Measurements from ENCODE around the gene TMEM115. TPM values are rescaled to one million over a fixed set of nuclear protein-coding genes. Genes with fewer than 3 reads are reported as not detected.

TMEM115 gene
- total RNA-seq, 1 donor from 2014 or later: 29.6 TPM

DNA sequence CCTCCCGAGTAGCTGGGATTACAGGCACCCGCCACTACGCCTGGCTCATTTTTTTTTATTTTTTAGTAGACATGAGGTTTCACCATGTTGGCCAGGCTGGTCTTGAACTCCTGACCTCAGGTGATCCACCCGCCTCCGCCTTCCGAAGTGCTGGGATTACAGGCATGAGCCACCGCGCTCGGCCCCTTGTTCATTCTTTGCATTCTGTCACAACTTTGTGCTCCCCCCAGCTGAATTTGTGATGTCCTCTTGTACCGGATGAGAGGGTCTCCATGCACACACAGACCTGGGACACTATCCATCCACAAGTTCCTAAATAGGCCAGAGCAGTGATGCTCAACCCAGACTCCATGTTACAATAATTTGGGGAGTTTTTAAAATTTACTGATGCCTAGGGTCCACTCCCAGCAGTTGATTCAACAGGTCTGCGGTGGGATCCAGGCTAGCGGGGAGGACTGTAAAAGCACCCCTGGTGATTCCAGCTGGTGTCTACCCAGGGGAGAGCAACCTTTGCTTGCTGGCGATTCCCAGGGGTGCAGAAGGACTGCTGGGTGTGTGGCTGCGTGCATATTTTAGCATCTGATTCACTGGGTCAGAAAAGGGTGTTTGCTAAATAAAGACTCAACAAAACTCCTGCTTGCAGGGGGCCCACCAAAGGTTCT lies 19.7 kb downstream of the TMEM115 start:
- intact Hi-C loops (cut with DNase I): no loop called here
- no peak for DNase-seq (ENCODE audit: low spot score)
- no peak for ATAC-seq

DNA sequence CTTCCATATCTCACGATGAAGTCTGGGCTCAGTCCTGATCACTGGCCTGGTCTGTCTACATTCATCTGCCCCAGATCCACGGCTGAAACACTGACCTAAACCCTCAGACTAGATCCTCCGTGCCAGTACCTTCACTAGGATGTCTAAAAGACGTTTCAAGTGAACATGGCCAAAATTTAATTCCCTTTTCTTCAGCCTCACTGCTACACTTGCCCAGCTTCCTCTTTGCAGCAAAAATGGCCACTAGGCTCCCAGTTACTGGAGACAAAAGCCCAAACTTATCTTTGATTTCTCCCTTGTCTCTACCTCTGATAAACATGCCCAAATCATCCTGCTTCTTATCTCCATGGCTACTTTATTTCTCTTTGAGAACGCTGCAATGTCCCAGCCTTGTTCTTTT lies 20.4 kb downstream of the TMEM115 start:
- ATAC-seq: no peak
- intact Hi-C loops (cut with DNase I): no loop called here

DNA sequence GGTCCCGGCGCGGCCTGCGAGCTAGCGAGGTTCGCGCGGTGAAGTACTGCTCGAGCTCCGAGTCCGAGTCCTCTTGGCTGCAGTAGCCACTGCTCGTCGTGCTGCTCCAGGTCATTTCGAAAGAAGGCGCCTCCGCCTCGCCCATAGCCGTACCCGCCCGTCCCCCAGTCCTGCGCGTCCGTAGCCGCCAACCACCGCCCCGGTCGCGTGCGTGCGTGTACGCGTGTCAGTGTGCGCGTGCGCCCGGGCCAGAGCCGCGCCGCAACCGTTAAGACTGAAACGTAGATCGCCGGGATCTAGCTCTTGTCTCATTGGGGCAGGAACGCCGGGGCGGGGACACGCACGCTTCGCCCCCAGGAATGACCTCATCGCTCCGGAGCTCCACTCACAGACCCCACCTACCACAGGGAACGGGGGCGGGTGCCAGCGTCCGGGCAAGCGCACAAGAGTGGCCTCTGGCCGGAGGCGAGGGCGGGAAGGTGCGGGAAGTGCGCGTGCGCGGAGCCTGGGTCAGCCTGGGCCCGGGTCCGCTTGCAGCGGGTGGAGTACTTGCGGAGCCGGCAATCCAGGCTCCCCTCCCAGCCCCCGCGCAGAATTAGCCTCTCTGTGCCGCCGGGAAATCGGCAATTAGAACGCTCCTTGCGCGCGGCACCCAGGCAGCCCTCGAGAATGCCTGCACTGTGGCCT lies 22.0 kb downstream of the TMEM115 start:
- ATAC-seq: peak; percentile 92
- intact Hi-C loops (cut with DNase I): no loop called here
- peak; percentile 100 for DNase-seq (ENCODE audit: low spot score)

More for the DNA sequence above, 20.4 kb downstream of the TMEM115 start:
- no peak for DNase-seq (ENCODE audit: low spot score)

DNA sequence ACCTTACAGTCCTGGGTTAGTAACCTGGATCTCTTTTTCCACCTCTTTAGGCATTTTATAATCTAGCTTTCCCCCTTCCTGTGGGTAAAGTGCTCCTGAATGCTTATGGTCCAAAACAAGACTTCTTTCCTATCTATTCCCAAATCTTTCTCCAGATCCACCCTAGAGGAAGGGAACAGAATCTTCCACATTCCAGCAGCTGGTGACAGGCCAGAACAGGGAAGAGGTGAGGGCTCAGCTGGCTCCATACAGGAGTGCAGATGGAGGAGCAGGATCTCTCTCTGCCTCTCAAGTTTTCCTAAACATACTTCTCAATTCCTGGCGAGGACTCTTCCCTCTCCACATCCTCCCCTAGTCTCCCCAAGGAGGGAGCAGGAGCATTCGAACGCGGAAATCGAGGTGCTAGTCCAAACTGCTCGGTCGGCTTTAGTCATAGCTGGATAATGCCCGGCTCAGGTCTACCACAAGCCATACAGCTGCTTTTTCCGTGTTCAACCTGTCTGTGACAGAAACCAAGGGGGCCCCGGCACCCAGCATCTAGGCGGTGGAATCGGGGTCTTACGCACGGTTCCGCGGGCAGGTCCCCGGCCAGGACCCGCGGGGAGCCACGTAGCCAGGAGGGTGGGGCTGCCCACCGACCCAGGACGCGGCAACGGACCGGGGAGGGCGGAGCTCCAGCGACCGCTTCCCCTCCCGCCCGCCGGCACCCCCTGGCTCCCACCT lies 22.7 kb downstream of the TMEM115 start:
- intact Hi-C loops (cut with DNase I): no loop called here
- DNase-seq (ENCODE audit: low spot score): no peak
- no peak for ATAC-seq

DNA sequence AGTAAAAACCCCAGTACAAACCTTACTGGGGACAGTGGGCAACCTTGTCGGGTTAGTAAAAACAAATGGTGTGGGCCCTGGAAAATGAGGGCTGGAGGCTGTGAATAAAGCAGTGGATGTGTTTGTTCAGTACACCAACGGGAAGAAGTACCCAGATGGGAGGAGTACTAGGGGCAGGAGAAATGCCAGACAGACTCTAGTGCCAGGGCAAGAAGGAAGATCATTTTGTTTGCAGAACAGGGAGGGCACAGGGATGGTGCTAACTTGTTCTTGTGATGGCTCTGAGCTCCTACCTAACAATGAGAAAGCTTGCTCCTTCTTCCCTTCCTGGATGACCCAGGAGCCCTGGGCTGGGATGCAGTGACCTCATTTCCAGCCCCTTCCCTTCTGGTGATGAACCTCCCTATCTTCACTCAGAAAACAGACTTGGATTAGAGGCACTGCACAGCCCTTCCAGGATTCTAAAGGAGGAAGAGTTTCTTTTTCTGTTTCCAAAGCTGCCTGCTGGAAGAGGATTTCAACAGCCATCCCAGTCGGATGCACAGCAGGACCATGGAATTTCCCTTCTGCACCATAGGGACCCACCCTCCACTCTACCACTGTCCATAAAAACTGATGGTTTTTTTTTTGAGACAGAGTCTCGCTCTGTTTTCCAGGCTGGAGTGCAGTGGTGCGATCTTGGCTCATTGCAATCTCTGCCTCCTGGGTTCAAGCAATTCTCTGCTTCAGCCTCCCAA lies 24.8 kb downstream of the TMEM115 start:
- ATAC-seq: no peak
- intact Hi-C loops (cut with DNase I): no loop called here

DNA sequence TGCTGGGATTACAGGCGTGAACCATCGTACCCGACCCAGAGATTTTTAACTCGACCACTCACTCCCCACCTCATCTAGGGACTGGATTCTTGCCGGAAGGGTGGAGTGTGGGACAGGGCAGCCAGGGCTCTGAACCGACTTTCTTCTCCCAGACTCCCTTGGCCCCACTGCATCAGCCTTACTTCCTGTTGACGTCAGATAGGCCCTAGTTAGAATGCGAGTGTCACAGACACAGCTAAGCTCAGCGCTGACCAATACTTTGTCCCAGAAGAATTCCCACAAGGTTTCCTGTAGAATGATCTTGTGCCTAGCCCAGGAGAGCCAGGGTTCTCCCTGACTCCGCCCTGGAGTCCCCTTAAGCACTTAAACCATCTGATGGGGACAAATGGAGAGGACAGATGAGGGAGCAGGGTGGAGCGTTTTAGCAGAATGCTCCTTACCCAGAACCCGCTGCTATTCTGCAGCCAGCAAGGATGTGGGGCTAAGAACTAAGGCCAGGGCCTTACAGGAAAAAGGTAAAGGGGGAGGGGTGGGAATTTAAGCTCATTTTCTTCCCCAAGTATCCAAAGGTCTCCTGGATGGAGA lies 25.5 kb downstream of the TMEM115 start:
- DNase-seq (ENCODE audit: low spot score) (peak; percentile 72), ATAC-seq (peak; percentile 9)
- intact Hi-C loops (cut with DNase I): no loop called here

More for the DNA sequence above, 24.8 kb downstream of the TMEM115 start:
- no peak for DNase-seq (ENCODE audit: low spot score)

DNA sequence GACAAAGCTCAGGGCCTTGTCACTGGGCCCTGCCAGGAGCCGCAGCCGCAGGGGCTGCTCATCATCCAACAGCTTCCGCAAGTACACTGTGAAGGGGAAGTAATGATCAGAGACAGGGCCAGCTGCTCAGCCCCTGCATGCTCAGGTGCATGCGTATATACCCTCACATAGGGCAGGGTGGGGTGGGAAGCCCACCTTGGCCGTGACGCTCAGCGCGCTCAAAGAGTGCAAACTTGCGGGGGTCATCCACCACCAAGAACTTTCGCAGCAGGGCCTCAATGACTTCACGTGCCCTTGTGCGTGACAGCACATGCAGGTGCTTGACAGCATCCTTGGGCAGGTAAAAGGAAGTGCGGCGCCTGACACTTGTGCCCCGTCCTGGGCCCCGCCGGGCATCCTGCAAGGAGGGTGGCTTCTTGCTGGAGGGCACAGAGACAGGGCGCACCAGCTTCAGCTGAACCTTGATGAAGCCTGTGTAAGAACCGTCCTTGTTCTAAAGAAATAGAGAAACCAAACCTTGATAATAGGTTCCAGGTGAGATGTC lies 27.9 kb downstream of the TMEM115 start:
- intact Hi-C loops (cut with DNase I): no loop called here
- no peak for DNase-seq (ENCODE audit: low spot score)
- ATAC-seq: no peak

DNA sequence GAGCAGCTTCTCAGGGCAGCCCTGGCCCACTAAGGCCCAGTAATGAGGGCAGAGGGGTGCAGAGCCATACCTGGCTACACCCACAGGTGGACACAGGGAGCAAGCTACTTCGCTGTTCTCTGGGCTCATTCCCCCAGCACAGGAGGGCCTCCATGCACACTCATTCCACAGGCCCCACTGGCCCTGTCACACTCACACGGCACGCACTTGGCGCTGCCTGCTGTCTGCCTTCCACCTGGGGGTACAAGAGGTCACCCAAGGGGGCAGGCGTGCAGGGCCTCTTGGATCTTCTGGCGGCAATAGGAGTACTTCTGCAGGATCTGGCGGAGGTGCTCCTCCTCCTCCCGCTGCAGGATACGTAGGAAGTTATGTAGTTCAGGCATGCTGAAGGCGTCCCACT lies 29.0 kb downstream of the TMEM115 start:
- DNase-seq (ENCODE audit: low spot score): no peak
- ATAC-seq: no peak
- intact Hi-C loops (cut with DNase I): no loop called here

DNA sequence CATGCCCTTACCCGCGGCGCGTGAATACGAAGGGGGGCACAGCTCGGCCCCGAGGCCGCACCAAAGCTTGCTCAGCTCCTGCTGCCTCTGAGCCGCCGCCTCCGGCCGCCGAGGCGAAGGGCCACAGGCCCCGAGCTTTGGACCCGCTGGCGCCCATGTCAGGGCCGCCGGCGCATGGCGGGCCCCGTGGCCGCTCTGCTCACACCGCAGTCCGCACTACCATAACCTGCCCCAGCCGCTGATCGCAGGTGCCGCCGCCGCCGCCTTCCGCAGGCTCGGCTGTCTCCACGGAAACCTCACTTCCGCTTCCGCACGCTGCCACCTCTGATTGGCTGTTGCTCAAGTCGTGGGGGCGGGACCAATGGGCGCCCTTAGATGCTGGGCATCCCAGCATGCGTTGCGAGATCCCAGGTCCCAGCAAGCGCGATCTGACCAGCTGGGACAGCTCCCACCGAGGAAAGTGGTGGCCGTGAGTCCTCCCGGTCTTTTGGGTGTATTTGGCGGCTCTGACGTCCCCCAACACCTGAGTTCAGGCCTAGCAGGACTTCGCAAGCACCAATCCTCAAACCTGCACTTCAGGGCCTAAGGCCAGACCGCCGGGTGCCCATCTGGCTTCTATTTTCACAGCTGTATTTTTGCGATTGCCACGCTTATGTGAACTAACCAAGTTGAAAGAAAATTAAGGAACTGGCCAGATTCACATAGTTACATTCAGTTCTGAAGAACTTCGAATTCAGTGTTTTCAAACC lies 31.2 kb downstream of the TMEM115 start, which contains the start of gene TUSC2:
Gene TUSC2 (minus strand): TSS at position 281 of the 749 bp plus-strand sequence. CDS start 124 bp downstream, at position 157.
- intact Hi-C loops (cut with DNase I): no loop called here

DNA sequence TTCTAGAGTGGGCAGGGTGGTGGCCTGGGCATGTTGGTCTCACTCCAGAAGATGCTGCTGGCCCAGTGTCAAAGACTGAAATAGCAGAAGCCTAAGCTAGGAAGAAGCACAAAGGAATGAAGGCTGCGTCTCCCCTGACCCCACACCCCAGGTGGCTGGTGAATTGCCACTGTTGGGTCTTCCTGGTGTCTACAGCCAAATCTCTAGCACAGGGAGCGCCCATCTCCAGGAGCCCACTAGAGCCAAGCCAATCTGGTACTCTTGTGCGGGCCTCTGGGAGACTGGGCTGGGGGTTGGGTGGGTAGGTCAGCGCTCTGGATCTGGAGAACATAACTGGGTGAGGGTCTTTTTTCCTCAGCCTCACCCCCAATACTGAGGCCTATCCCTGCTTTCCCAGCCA lies 32.2 kb downstream of the TMEM115 start:
- ATAC-seq (no peak), DNase-seq (ENCODE audit: low spot score) (no peak)
- intact Hi-C loops (cut with DNase I): no loop called here

More for the DNA sequence above, 31.2 kb downstream of the TMEM115 start, which contains the start of gene TUSC2:
- peak; percentile 98 for DNase-seq (ENCODE audit: low spot score)
- ATAC-seq: peak; percentile 91

DNA sequence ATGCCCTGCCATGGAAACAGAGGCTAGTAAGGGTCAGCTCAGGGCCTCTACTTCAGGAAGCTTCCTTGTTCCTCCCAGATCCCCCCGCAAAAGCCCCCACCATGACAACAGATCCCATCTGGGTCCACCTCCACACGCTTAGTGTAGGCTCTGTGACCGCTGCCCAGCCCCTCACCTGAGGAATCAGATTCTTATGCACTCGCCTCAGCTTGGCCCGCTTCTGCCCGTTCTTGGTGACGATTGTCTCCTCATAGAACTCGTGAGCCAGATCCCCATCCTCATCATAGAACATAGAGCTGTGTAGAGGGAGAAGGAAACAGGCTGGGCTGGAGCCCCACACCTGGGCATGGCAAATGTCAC lies 33.2 kb downstream of the TMEM115 start:
- DNase-seq (ENCODE audit: low spot score) (no peak), ATAC-seq (no peak)
- intact Hi-C loops (cut with DNase I): no loop called here

DNA sequence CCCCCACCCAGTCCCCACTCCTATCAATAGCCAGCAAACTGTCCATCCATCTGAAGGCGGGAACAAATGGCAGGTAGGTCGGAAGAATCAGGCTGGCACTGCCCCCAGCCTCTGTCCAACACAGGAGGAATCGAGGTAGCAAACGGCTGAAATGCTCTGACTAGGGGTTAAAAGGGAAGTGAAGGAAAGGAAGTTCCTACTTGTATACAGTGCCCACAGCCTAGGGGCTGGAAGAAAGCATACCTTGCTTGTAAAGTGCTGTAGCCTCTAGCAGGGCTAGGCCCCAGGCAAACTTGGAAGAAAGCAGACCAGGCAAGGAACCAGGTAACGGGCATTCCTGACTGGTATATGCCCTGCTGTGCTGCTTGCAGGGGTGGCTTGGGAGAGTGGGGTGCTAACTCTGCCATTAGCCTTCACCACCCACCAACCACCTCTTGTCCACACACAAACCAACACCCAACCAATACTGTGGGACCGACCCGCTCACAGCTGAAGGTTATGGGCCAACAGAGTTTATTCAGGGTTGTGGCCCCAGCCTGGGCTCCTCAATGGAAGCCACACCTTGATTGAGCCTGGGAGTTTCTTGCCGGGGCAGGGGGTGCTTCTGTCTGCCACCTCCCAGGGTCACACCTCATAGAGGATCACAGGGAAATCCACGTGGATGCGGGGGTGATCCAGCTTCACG lies 33.7 kb downstream of the TMEM115 start:
- ATAC-seq (no peak), DNase-seq (ENCODE audit: low spot score) (no peak)
- intact Hi-C loops (cut with DNase I): no loop called here

DNA sequence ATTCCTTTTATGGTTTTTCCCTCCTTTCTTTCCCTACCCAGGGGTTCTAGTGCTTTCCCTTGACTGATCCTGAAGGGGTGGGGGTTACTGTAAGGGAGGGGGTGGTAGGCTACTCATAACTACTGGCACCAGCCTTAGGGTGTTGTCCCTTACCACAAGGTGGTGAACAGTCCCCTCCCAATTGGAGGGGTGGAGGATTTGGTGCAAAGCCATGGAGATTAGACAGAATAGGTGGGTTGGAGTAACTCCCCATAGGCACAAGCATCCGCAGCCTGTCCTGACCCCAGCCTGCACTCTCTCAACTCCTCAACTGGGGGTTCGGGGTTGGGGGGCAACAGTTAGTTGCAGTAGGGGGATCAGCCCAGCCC lies 34.2 kb downstream of the TMEM115 start:
- ATAC-seq: no peak
- DNase-seq (ENCODE audit: low spot score): no peak
- intact Hi-C loops (cut with DNase I): no loop called here

DNA sequence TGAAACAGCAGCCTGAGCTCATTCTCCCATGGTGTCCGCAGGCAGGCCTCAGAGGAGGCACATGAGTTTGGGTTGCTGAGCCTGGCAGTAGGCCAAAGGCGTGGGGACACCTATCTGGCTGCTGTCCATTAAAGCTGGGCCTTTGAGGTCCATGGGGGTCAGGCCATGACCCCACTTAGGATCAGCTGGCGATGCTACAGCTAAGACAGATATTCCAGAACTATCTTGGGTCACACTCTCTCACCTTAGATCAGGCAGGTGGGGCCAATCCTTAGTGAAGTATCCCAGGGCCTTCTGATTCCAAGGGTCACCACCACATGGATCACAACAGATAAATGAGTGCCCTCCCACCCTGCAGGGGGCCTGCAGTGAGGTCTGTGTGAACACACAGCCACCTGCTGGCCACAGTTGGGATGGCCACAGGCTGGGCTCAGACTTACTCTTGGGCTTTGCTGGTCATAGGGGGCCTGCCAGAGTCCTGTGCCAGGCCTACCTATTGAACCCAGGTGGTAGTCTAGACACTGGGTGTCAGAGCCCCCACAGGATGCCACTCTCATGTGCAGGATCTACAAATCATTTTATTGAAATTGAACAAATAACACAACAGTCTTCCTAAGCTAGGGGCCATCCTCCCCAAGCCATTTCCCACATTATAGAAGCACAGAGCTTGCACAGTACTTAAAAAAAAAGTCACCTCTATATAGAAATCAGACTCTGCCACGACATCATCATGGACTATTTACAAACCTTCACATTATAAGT lies 34.8 kb downstream of the TMEM115 start:
- ATAC-seq: no peak
- intact Hi-C loops (cut with DNase I): no loop called here
- peak; percentile 85 for DNase-seq (ENCODE audit: low spot score)

DNA sequence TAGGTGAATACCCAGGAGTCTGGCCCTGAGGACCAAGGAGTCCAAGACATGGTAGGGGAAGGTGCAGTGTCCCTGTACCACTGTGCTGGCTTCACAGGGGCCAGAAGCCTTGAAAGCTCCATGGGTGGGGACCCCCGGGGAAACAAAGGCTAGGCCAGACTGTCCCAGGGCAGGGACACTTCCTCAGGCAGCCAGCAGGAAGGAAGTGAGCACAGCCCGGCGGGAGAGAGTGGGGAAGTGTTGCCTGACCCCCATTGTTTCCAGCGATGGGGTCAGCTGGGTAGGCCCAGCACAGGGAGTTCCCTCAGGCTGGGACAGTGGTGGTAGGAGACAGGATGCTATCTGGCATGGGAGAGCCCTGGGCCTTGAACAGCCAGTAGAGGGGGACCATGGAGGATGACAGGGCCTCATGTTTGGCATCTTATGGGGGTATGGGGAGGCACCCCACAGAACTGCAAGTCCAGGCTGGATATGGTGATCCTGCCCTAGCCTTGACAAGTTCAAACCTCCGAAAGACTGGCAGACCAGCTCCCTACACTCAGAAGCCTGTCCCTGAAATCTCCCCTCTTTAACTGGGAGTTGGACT lies 35.6 kb downstream of the TMEM115 start:
- no peak for ATAC-seq
- DNase-seq (ENCODE audit: low spot score): no peak

DNA sequence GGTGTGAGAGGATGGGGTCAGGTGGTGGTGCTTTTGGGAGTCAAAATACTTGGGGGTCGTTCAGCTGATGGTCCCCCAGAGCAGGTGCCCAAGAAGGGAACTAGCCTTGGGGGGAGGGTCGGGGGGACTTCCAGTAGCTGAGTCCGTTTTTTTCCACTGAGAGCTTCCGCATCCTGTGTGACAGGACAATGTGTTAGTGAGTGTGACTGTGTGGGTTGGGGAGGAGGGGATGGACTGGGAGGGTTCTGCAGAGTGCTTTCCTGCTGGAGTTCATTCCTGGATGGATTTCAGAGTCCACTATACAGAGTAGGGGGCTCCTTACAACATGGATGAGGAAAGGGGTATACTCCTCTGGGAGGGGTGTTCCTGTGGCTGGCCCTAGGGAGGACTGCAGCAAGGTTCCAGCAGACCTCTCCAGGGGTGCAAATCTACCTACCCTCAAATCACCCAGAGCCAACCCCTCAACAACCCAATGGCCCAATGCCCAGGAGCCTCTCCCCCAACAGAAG lies 36.2 kb downstream of the TMEM115 start:
- DNase-seq (ENCODE audit: low spot score): no peak
- no peak for ATAC-seq
- intact Hi-C loops (cut with DNase I): no loop called here

More for the DNA sequence above, 35.6 kb downstream of the TMEM115 start:
- intact Hi-C loops (cut with DNase I): no loop called here
